ENCODE data around the gene GCLC. TPM values are rescaled to one million over a fixed set of nuclear protein-coding genes. Genes with fewer than 3 reads are reported as not detected.

GCLC gene
- total RNA-seq, 1 experiment from 2014 or later, result 39.1 TPM

DNA sequence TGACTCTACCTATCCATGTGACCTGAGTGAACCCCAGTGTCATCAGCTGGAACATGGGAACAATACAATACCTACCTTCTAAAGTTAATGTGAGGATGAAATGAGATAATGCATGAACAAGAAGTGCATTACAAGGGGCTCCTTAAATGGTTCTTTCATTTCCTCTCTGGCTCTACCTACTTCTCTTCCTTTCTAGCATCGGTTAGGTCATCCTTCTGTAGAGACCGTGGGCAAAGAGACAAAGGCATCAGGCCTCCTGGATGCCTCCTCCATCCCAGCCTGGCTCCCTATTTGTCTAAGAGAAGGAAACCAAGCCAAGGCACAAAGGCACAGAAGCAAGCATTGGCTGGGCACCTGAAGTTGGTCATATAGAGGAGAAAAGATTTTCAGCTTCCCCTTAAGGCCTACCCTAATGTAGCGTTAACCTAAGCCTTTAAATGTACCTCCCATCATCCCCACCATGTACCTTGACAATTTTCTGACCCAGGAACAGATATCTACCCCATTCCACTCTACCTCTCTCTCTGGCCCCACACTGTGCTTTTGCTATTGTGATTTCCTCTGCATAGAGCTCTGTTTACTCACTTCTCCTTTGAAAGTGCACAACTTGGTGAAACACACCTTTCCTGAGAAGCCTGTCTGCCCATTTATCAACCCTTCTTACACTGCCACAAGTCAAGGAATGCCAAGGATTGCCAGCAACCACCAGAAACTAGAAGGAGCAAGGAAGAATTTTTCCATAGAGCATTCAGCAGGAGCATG, 86.6 kb downstream of the GCLC start:
- DNase-seq (ENCODE audit: low spot score), result no peak

DNA sequence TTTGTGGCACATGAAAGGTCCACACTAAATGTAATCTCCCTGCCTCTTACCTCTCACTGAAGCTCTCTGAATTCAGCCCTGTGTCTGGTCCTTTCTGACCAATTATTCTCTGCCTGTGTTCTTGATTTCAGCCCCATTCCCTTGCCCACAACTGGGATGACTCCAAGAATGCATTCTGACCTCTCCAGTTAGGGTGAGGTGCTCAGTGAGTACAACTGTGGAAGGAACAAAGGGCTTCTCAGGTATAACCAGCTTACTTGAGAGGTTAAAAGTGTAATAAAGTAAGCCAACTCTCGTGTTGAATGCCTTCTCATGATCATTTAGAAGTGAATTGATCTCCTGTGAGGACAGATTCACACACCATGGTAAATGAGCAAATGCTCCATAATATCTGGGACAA, 88.1 kb downstream of the GCLC start:
- no peak for DNase-seq (ENCODE audit: low spot score)

DNA sequence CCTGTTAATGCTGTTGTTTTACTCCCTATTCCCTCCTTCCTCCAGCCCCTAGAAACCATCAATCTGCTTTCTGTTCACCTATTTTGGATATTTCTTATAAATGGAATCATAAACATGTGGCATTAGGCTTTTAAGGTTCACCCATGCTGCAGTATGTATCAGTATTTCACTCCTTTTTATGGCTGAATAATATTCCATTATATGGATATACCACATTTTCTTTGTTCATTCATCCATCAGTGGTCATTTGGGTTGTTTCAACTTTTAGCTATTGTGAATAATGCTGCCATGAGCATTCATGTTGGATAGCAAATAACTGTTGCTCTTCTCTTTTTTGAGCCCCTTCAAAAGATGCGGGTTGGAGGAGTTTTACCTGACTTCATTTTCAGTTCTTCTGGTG, 89.2 kb downstream of the GCLC start:
- DNase-seq (ENCODE audit: low spot score), result no peak

DNA sequence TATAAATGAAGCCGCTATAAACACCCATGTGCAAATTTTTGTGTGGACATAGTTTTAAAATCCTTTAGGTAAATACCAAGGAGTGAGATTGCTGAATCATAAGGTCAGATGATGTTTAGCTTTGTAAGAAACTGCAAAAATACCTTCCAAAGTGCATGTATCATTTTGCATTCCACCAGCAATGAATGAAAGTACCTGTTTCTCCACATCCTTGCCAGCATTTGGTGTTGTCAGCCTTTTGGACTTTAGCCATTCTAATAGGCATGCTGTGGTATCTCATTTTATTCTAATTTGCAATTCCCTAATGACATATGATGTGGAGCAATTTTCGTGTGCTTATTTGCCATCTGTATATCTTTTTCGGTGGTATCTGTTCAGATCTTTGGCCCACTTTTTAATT, 93.7 kb downstream of the GCLC start:
- DNase-seq (ENCODE audit: low spot score), result no peak

DNA sequence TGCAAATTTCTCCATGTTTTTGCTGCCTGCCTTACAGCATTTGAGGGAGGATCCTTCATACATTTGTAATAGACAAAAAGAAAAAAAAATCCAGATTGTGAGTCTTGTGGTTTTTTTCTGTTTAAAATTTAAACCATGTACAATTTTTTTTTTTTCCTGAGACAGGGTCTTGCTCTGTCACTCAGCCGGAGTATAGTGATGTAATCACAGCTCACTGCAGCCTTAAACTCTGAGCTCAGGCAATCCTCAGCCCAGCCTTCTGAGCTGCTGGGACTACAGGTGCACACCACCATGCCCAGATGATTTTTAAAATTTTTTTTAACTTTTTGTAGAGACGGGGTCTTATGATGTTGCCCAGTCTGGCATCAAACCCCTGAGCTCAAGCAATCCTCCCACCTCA, 97.0 kb downstream of the GCLC start:
- DNase-seq (ENCODE audit: low spot score), result no peak

Other genes with a start within 250 kb of the GCLC start
- not detected in 2 replicates for gene ELOVL5, start 196.2 kb downstream of the GCLC start, total RNA-seq (2014; rRNA removed; shearing (Covaris generic))
- gene KLHL31, start 120.7 kb upstream of the GCLC start, total RNA-seq (2014; rRNA removed; shearing (Covaris generic)), result 0.99 and 1.2 TPM in 2 replicates
- gene LRRC1, start 249.9 kb upstream of the GCLC start, total RNA-seq (2014; rRNA removed; shearing (Covaris generic)), result 56.7 and 64.0 TPM in 2 replicates